Caco-2 (cell line): ENCODE data around the gene PRR9. TPM values are rescaled to one million over a fixed set of nuclear protein-coding genes. Genes with fewer than 3 reads are reported as not detected.

Experiments used
- BruUV-seq: library from RNA; stranded (reverse); fragments of 400-500 nt; replicated peaks from 2 replicates; lab custom pipeline; 2021; lab: Mats Ljungman, UMichigan
- CTCF ChIA-PET: fragments of 300-600 bp; sonication (Branson Sonifier 250); formaldehyde crosslinking; loops from one replicate; lab custom pipeline; 2022; ENCODE audit warnings: antibody characterized with exemption; lab: Charles Lee
- POLR2A ChIA-PET: fragments of 300-600 bp; sonication (Branson Sonifier 250); formaldehyde crosslinking; loops from one replicate; lab custom pipeline; 2022; ENCODE audit warnings: antibody characterized with exemption; lab: Charles Lee
- DNase-seq, 2 experiments: peaks; one replicate each; pipeline versions ENCODE4 v3.0.0 to v3.0.0-alpha.2; 2020 to 2022
- H3K27me3 ChIP-seq: replicated peaks from 2 replicates; pipeline ENCODE4 v1.6.0; 2011; ENCODE audit warnings: low read length; ENCODE audit not compliant: control insufficient read depth, insufficient read depth
- H3K36me3 ChIP-seq: 2 replicates; pipeline ENCODE4 v1.5.1; 2011; ENCODE audit warnings: low read length; ENCODE audit not compliant: control insufficient read depth, insufficient read depth
- H3K4me1 ChIP-seq: fragments of 250-450 bp; sonication (Bioruptor Pico); 2 replicates; pipeline ENCODE4 v1.5.1; 2020; ENCODE audit warnings: mild to moderate bottlenecking
- H3K4me3 ChIP-seq: 2 replicates; pipeline ENCODE4 v1.5.1; 2011; ENCODE audit warnings: low read depth, mild to moderate bottlenecking, control low read depth, low read length
- H3K9me3 ChIP-seq: fragments of 250-450 bp; sonication (Bioruptor Pico); 2 replicates; pipeline ENCODE4 v1.5.1; 2020; ENCODE audit warnings: mild to moderate bottlenecking, moderate library complexity
- H3K27ac Mint-ChIP-seq: one replicate; pipeline ENCODE4 v1.8.0; 2022; ENCODE audit warnings: mixed read lengths; ENCODE audit not compliant: unreplicated experiment
- H3K27me3 Mint-ChIP-seq: one replicate; pipeline ENCODE4 v1.8.0; 2022; ENCODE audit warnings: mixed read lengths; ENCODE audit not compliant: insufficient read depth, unreplicated experiment
- H3K36me3 Mint-ChIP-seq: one replicate; pipeline ENCODE4 v1.8.0; 2022; ENCODE audit warnings: mild to moderate bottlenecking, mixed read lengths; ENCODE audit not compliant: insufficient read depth, unreplicated experiment
- H3K4me1 Mint-ChIP-seq: one replicate; pipeline ENCODE4 v1.8.0; 2022; ENCODE audit warnings: low read depth, mixed read lengths; ENCODE audit not compliant: unreplicated experiment
- H3K4me3 Mint-ChIP-seq: one replicate; pipeline ENCODE4 v1.8.0; 2022; ENCODE audit warnings: mild to moderate bottlenecking, moderate library complexity, mixed read lengths; ENCODE audit not compliant: unreplicated experiment
- H3K9me3 Mint-ChIP-seq: one replicate; pipeline ENCODE4 v1.8.0; 2022; ENCODE audit warnings: mixed read lengths; ENCODE audit not compliant: unreplicated experiment
- CTCF ChIP-seq, 2 experiments: fragments of 200-600 bp in 1 of 2; IDR thresholded peaks; 1 replicate in 1 of 2; 2 replicates in 1 of 2; pipeline versions ENCODE4 v1.5.1 to v1.8.0; 2011 to 2022; ENCODE audit warnings: antibody characterized with exemption in 1 of 2, control low read depth in 1 of 2, inconsistent platforms in 1 of 2, low read depth in 1 of 2, low read length in 1 of 2, mild to moderate bottlenecking in 1 of 2, moderate library complexity in 1 of 2; ENCODE audit not compliant: insufficient read depth in 1 of 2, severe bottlenecking in 1 of 2, unreplicated experiment in 1 of 2
- intact Hi-C: fragments of 100-400 bp; cut with micrococcal nuclease; formaldehyde crosslinking; loops from one replicate; pipeline ENCODE4 v1.10.0; 2022; ENCODE audit not compliant: unreplicated experiment
- total RNA-seq: library from RNA; stranded (reverse); gene quantifications from 2 replicates; pipeline ENCODE4 v1.2.3, GENCODE V29; 2022

The PRR9 gene
- total RNA-seq, 1 experiment from 2014 or later, result not detected

- no peaks in the 10 kb centered on the region for H3K4me1 ChIP-seq
- peak in 1 of 2 experiments; percentile 65 for TF ChIP-seq CTCF (IDR thresholded peaks at IDR 0.05; ENCODE audit: insufficient read depth in 1 of 2, low read depth in 1 of 2, low read length in 1 of 2, severe bottlenecking in 1 of 2, unreplicated experiment in 1 of 2)
- no peaks in the 10 kb centered on the region for H3K36me3 Mint-ChIP-seq
- DNase-seq, result peak; percentile 46 to 57
- H3K27me3 ChIP-seq, result no peaks in the 10 kb centered on the region; the same call in 1 of the 2 replicates
- no peak overlapping the region for H3K4me3 ChIP-seq
- H3K9me3 Mint-ChIP-seq, result no peaks in the 10 kb centered on the region
- no TSS peak for BruUV-seq
- H3K4me1 Mint-ChIP-seq, result no peaks in the 10 kb centered on the region
- H3K36me3 ChIP-seq, result no peaks in the 10 kb centered on the region
- no peak overlapping the region for H3K4me3 Mint-ChIP-seq
- peaks cover 23% of the 10 kb centered on the region for H3K27me3 Mint-ChIP-seq
- intact Hi-C loops, result loop anchor here (1.0 to 10.0 kb wide), 4 partner anchors 31 to 321 kb away; partner anchors contain the start of gene SPRR2E
- no peak overlapping the region for H3K27ac Mint-ChIP-seq
- H3K9me3 ChIP-seq, result no peaks in the 10 kb centered on the region
- CTCF ChIA-PET, result interaction anchor here (0.8 to 2.4 kb wide), 9 partner anchors 105 to 539 kb away, joined by 3 to 27 read pairs (median 3); partner anchors contain the start of gene SMCP
- POLR2A ChIA-PET, result no interaction called here
Measured at GRCh38 chr1:153192697-153193096, 24.7 kb upstream of the PRR9 start.

DNA sequence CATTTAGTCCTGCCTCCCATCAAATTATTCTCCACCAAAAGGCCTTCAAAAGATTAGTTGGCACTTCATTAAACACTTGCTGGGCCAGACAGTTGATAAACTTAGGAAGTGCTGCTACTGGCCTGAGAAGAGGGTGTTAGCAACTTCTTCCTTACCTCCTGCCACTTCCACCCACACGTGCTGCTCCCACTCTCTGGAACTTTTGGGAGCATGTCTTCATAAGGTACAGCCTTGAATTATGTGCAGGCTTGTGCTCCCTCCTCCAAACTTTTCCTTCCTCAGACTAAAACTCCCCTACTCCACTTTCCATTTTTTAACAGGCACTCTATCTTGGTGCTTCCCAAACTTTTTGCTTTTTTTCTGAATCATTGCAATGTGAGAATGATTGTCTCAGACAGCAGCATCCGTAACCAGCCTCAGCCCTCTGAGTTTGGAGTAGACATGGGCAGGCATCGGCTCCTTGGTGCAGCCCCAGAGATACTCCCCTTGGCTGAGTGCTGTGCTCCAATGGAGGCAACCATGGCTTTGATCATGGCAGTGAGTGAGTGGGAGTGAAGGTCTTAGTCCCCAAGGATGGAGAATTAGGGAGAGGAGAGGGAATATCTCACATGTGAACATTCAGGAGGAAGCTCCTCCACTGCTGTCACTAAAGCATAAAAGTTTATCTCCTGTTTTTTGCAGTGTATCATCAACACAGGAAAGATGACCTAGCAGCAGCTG lies 22.9 kb upstream of the PRR9 start:
- intact Hi-C loops, result loop anchor here (10.0 kb wide), 1 partner anchor 100 kb away; the partner anchor contains the start of gene SPRR2E
- POLR2A ChIA-PET, result no interaction called here

GRCh38 chr1:153195216-153195615 lies 22.2 kb upstream of the PRR9 start:
- H3K27me3 Mint-ChIP-seq, result peaks cover 36% of the 10 kb centered on the region
- H3K9me3 ChIP-seq, result no peaks in the 10 kb centered on the region
- CTCF ChIA-PET, result no interaction called here
- H3K4me1 ChIP-seq, result no peaks in the 10 kb centered on the region
- intact Hi-C loops, result loop anchor here (10.0 kb wide), 1 partner anchor 100 kb away; the partner anchor contains the start of gene SPRR2E
- BruUV-seq, result no TSS peak
- no peaks in the 10 kb centered on the region for H3K27me3 ChIP-seq
- no peaks in the 10 kb centered on the region for H3K36me3 Mint-ChIP-seq
- no peak overlapping the region for H3K27ac Mint-ChIP-seq
- no peaks in the 10 kb centered on the region for H3K9me3 Mint-ChIP-seq
- no peak for DNase-seq
- H3K36me3 ChIP-seq, result no peaks in the 10 kb centered on the region
- TF ChIP-seq CTCF (IDR thresholded peaks at IDR 0.05; ENCODE audit: insufficient read depth in 1 of 2, low read depth in 1 of 2, low read length in 1 of 2, severe bottlenecking in 1 of 2, unreplicated experiment in 1 of 2), result no peak
- no peak overlapping the region for H3K4me3 Mint-ChIP-seq
- H3K4me3 ChIP-seq, result no peak overlapping the region
- H3K4me1 Mint-ChIP-seq, result no peaks in the 10 kb centered on the region
- POLR2A ChIA-PET, result no interaction called here

More for the DNA sequence above, 22.9 kb upstream of the PRR9 start:
- Mint-ChIP-seq H3K4me1 (no peaks in the 10 kb centered on the region), H3K9me3 (no peaks in the 10 kb centered on the region), H3K27me3 (peaks cover 31% of the 10 kb centered on the region), H3K4me3 (no peak overlapping the region), H3K27ac (no peak overlapping the region), H3K36me3 (no peaks in the 10 kb centered on the region)
- TF ChIP-seq CTCF (IDR thresholded peaks at IDR 0.05; ENCODE audit: insufficient read depth in 1 of 2, low read depth in 1 of 2, low read length in 1 of 2, severe bottlenecking in 1 of 2, unreplicated experiment in 1 of 2), result no peak
- CTCF ChIA-PET, result no interaction called here
- Histone ChIP-seq H3K4me1 (no peaks in the 10 kb centered on the region), H3K9me3 (no peaks in the 10 kb centered on the region), H3K36me3 (no peaks in the 10 kb centered on the region), H3K4me3 (no peak overlapping the region), H3K27me3 (no peaks in the 10 kb centered on the region)
- BruUV-seq, result no TSS peak
- no peak for DNase-seq
